Ectodermal cell (in vitro differentiated cells): Measurements from ENCODE around the gene HSF5.
A peak's percentile ranks its signal among the peaks of the same experiment; 100 is the strongest.

Source experiments
- H3K27ac ChIP-seq: 2 replicates; pipeline ENCODE4 v1.7.0; 2013; ENCODE audit warnings: mild to moderate bottlenecking, low read depth, low read length; ENCODE audit not compliant: insufficient read depth, poor library complexity, severe bottlenecking
- H3K27me3 ChIP-seq: 2 replicates; pipeline ENCODE4 v1.7.0; 2013; ENCODE audit warnings: mild to moderate bottlenecking, low read length; ENCODE audit not compliant: insufficient read depth, control insufficient read depth, poor library complexity, severe bottlenecking
- H3K36me3 ChIP-seq: one replicate; pipeline ENCODE4 v1.7.0; 2013; ENCODE audit warnings: low read length; ENCODE audit not compliant: control insufficient read depth, insufficient read depth
- H3K4me1 ChIP-seq: one replicate; pipeline ENCODE4 v1.7.0; 2013; ENCODE audit warnings: low read length; ENCODE audit not compliant: control insufficient read depth, insufficient read depth
- H3K4me3 ChIP-seq: 2 replicates; pipeline ENCODE4 v1.7.0; 2013; ENCODE audit warnings: low read depth, low read length, control low read depth; ENCODE audit not compliant: insufficient read depth
- H3K9me3 ChIP-seq: 2 replicates; pipeline ENCODE4 v1.7.0; 2013; ENCODE audit warnings: mild to moderate bottlenecking, low read length, moderate library complexity; ENCODE audit not compliant: control insufficient read depth
- WGBS, 2 experiments: methylation state at CpG; one replicate each; pipeline ENCODE4 v1.1.7; 2013; ENCODE audit warnings: missing lambda C conversion rate in 2 of 2; 5-methylcytosine and 5-hydroxymethylcytosine counted together

HSF5 gene

DNA sequence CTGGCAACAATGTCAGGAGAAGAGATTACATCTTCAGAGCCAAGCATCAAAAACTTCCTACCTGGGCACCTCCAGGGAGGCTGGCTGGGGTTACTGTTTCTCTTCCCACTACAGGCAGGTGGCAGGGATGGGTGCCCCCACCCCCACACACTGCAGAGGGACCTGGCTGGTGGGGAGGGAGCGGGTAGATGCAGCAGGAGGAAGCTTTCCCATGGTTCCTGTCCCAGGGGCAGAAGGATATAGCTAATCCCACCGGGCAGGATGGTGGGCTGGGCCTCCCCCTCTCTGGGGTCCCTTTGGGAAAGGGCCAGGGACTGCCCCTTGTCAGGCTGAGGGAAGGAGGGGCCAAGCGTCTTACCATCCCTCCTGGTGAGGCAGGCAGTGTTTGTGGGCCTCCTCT lies 42.9 kb upstream of the HSF5 start:
- Histone ChIP-seq H3K4me3 (peak overlapping the region; percentile 55), H3K27me3 (peaks cover 22% of the 10 kb centered on the region), H3K9me3 (no peaks in the 10 kb centered on the region), H3K27ac (no peak overlapping the region), H3K4me1 (peaks cover 33% of the 10 kb centered on the region), H3K36me3 (no peaks in the 10 kb centered on the region)
- 10 to 18% methylated on average over 3 of the region's 3 CpGs for WGBS, 2 experiments

DNA sequence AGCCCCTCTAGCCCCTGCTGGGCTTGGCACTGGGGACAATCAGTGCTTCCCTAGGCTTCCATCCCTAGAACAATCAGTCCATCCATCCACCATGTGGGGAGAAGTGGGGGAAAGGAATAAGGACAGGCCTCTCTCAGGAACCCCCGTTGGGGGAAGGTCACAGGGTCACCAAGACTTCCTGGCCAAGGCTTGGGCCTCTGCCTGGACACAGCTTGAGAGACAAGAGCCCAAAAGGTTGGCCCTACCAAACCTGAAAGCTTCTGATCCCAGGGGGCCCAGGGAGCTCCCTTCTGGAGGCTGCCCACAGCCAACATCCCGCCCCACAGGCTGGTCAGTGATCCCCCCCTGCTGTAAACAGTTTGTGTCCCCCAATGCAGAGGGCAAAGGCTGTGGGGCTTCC lies 42.4 kb upstream of the HSF5 start:
- 38 to 53% methylated on average over 2 of the region's 2 CpGs for WGBS, 2 experiments
- Histone ChIP-seq H3K27ac (no peak overlapping the region), H3K36me3 (no peaks in the 10 kb centered on the region), H3K9me3 (no peaks in the 10 kb centered on the region), H3K4me1 (peaks cover 33% of the 10 kb centered on the region), H3K4me3 (no peak overlapping the region), H3K27me3 (peaks cover 22% of the 10 kb centered on the region)

DNA sequence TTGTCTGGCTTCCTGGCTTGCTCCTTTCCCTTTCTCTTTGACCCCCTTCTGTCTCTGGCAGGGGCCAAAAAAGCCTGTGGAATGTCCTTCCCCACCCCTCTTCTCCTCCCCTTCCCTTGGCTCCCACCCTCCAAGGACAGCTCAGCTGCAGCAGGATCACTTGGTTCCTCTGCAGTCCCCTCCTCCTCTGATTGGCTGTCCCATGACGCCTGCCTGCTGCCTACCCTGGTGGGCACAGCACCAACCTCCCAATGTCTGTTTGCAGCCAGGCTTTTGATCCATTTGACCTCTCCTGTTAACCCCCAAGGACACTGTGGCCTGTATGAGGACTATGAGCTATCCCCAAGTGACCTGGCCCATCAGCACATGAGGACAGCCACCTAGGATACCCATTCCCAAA lies 41.1 kb upstream of the HSF5 start:
- Histone ChIP-seq H3K4me3 (no peak overlapping the region), H3K9me3 (no peaks in the 10 kb centered on the region), H3K27ac (no peak overlapping the region), H3K4me1 (peaks cover 33% of the 10 kb centered on the region), H3K27me3 (peaks cover 22% of the 10 kb centered on the region), H3K36me3 (no peaks in the 10 kb centered on the region)
- 25 to 41% methylated on average over 1 of the region's 1 CpG for WGBS, 2 experiments

DNA sequence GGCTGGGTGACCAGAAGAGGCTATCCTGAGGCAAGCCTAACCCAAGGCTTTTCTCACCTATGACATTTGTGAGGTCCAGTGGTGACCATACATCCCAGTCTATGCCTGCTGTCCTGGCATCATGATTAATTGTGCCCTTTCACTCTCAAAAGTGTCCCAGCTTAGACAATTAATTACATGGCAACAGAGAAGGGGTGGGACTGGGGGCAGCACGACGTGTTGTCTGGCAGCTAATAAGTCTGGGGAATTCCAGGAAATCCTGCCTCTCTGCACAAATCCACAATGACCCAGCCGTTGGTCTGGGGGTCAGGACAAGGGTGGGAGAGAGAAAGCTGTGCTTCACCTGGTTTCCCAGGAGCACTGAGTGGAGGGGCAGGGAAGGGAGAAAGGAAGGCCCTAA lies 40.2 kb upstream of the HSF5 start:
- Histone ChIP-seq H3K27me3 (peaks cover 21% of the 10 kb centered on the region), H3K9me3 (no peaks in the 10 kb centered on the region), H3K27ac (no peak overlapping the region), H3K4me1 (peaks cover 32% of the 10 kb centered on the region), H3K4me3 (no peak overlapping the region), H3K36me3 (no peaks in the 10 kb centered on the region)
- 73 to 78% methylated on average over 3 of the region's 3 CpGs for WGBS, 2 experiments

DNA sequence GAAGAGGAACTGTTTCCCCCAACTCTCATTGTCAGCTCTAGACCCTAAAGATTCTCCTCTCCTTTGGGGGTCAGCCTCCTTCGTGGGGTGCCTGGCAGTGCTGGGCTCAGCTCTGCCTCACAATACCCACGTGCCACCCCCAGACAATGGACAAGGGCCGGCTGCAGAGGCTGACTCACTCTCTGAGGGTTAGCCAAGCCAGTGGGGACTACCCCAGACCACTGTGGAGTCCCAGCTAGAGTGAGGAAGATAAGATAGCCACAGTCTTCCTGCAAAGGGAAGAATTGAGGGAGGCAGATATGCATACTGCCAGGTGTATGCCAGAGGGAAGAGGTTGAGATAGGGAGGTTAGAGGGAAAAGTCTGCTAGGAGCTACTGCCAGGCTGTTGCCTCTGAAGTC lies 39.7 kb upstream of the HSF5 start:
- no peak overlapping the region for H3K4me3 ChIP-seq
- WGBS, 2 experiments, result 68 to 82% methylated on average over 3 of the region's 3 CpGs

DNA sequence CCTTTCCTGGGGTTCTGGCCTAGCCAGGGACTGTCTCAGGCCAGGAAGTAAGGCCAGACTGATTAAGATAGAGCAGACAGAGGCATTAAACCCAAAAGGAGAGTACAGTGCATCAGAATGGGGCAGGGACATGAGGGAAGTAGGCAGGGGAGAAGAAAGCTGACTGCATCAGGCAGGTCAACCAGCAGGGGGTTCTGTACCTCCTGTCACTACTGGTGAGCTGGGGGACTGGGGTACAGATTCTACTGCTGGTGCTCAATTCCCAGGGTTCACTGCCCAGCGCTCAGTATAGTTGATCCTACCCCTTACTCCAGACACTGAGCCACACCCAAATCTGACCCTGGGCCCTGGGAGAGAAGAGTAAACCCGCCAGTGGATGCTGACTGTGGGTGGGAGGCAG lies 39.1 kb upstream of the HSF5 start:
- Histone ChIP-seq H3K27ac (no peak overlapping the region), H3K4me3 (no peak overlapping the region), H3K27me3 (peaks cover 10% of the 10 kb centered on the region), H3K9me3 (no peaks in the 10 kb centered on the region), H3K4me1 (peaks cover 29% of the 10 kb centered on the region), H3K36me3 (no peaks in the 10 kb centered on the region)
- WGBS, 2 experiments, result 82 to 90% methylated on average over 1 to 2 of the region's 2 CpGs

More for the DNA sequence above, 39.7 kb upstream of the HSF5 start:
- Histone ChIP-seq H3K9me3 (no peaks in the 10 kb centered on the region), H3K27ac (no peak overlapping the region), H3K36me3 (no peaks in the 10 kb centered on the region), H3K4me1 (peaks cover 29% of the 10 kb centered on the region), H3K27me3 (peaks cover 17% of the 10 kb centered on the region)

DNA sequence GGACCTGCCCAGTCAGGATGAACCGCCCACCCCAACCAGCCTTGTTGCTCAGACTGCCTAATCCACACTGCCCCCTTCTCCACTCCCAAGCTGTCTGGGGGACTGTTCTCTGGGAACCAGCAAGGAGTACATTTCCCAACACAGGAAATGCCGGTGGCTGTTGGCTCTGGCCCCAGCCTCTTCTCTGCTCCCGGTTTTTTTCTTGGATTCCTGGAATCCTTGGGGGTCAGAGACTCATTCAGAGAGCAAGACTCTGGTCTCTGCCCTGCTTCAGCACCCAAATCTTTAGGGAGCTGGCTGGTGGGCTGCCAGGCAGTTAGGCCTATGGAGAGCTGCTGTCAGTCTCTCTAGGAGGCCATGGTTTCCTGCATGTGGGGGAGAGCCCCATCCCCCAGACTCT lies 37.0 kb upstream of the HSF5 start:
- Histone ChIP-seq H3K36me3 (no peaks in the 10 kb centered on the region), H3K27me3 (no peaks in the 10 kb centered on the region), H3K9me3 (no peaks in the 10 kb centered on the region), H3K4me1 (peaks cover 18% of the 10 kb centered on the region), H3K4me3 (no peak overlapping the region), H3K27ac (no peak overlapping the region)
- 72 to 73% methylated on average over 3 of the region's 3 CpGs for WGBS, 2 experiments

DNA sequence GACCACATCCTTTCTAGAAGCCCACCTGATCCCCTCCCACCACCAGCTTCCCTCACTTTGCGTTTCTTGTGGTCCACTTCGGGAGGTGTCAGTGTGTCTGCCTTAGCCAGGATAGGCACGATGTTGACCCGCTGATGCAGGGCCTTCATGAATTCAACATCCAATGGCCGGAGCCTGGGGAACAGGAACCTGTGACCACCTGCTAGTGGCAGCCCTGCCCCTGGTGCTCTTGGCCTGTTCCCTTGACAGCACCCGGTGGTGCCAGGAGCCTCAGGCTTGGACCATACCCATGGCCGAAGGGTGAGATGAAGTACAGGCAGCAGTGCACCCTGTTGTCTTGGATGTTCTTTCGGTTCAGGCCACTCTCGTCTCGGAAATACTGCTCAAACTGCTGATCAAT lies 33.5 kb upstream of the HSF5 start:
- Histone ChIP-seq H3K36me3 (no peaks in the 10 kb centered on the region), H3K27ac (no peak overlapping the region), H3K4me3 (no peak overlapping the region), H3K4me1 (peaks cover 6% of the 10 kb centered on the region), H3K9me3 (no peaks in the 10 kb centered on the region), H3K27me3 (no peaks in the 10 kb centered on the region)
- 92 to 95% methylated on average over 10 of the region's 10 CpGs for WGBS, 2 experiments

DNA sequence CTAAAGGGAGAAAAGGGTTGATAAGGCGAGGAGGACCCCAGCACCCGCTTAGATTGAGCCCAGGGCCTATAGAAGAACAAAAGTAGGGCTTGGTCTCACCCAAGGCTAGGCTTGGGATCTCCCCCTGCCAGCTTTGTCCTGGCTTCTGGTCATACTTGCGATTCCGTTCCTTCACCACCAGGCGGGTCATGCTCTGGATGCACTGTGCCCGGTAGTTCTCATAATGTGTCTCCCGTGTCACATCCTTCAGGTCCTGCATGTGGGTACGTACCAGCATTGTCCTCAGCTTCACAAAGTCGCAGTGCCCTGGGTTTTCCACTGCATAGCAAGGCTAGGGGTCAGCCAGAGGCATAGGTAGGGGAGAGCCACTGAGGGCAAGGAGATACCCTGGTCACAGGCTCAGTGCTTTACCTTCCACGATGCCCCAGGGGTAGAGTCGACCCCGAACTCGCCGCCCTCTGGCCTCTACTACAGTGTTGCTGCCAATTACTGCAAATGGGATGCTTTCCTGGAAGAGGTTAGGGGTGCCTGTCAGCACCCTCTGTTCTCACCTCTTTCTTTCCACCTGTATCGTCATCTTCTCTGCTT lies 32.7 kb upstream of the HSF5 start:
- H3K27me3 ChIP-seq, result no peaks in the 10 kb centered on the region
- 64 to 65% methylated on average over 15 of the region's 15 CpGs for WGBS, 2 experiments
- no peak overlapping the region for H3K27ac ChIP-seq
- H3K4me1 ChIP-seq, result peaks cover 8% of the 10 kb centered on the region
- no peaks in the 10 kb centered on the region for H3K36me3 ChIP-seq
- no peaks in the 10 kb centered on the region for H3K9me3 ChIP-seq
- no peak overlapping the region for H3K4me3 ChIP-seq

DNA sequence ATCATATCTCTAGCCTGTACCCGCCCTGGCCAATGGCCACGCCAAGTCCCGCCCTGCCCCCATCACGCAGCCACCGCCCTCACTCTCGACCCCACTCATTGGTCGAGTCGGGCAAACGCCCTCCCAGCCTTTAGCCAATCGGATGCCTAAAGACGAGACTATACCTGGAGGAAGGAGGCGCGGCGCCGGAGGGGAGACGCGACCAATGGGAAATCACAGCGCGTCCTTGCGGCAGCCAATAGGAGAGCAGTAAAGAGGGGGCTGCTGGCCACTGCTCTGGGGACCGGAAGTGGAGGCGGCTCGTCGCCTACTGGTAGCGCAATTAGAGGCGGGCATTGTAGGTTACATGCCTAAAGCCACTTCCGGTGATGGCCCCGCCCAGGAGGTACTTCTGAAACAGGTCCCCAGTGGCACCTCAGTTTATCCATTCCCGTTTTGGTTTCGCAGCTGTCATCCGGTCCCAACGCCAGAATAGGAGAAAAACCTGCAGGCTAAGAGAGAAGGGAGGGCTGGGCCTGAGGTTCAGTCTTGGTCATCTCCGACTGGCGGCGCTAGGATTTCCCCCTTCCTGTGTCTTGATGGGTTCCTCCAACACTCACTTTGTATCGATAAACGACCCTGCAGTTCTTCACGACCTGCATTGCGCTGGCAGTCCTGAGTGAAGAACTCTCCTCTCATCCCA lies 29.9 kb upstream of the HSF5 start:
- Histone ChIP-seq H3K4me3 (peak overlapping the region; percentile 83), H3K4me1 (peaks cover 19% of the 10 kb centered on the region), H3K27me3 (no peaks in the 10 kb centered on the region), H3K27ac (peak overlapping the region; percentile 78), H3K9me3 (no peaks in the 10 kb centered on the region), H3K36me3 (no peaks in the 10 kb centered on the region)
- 0% methylated on average over 39 of the region's 39 CpGs for WGBS, 2 experiments
